Gastrocnemius medialis (tissue), 4 donors: ENCODE data around the gene TMEM117. TPM values are rescaled to one million over a fixed set of nuclear protein-coding genes. Genes with fewer than 3 reads are reported as not detected.

Experiments used
- ATAC-seq, 2 donors: fragments of 150-250 bp; one replicate each; pipeline ENCODE4 v1.9.1; 2016
- DNase-seq, 2 donors: peaks; one replicate each; pipeline ENCODE4 v3.0.0-alpha.2; 2019
- H3K27ac ChIP-seq, 4 donors: fragments of 200-600 bp; sonication (generic); 1 replicate in 1 of 4; 2 replicates in 3 of 4; pipeline ENCODE4 v1.5.1; 2016 to 2018; ENCODE audit warnings: mild to moderate bottlenecking in 2 of 4, moderate library complexity in 1 of 4
- H3K27me3 ChIP-seq, 3 donors: fragments of 200-600 bp; sonication (generic) in 2 of 3; 1 replicate in 1 of 3; 2 replicates in 2 of 3; pipeline versions ENCODE4 v1.5.1 to v1.6.0; 2016 to 2019; ENCODE audit warnings: mild to moderate bottlenecking in 1 of 3, moderate library complexity in 1 of 3
- H3K36me3 ChIP-seq, 2 donors: fragments of 200-600 bp; sonication (generic) in 1 of 2; one replicate each; pipeline ENCODE4 v1.5.1; 2017 to 2018
- H3K4me1 ChIP-seq, 2 donors: fragments of 200-600 bp; sonication (generic) in 1 of 2; one replicate each; pipeline ENCODE4 v1.5.1; 2016 to 2017; ENCODE audit warnings: mild to moderate bottlenecking in 2 of 2
- H3K4me3 ChIP-seq, 4 donors: fragments of 200-600 bp; sonication (generic) in 3 of 4; 1 replicate in 1 of 4; 2 replicates in 3 of 4; pipeline ENCODE4 v1.5.1; 2016 to 2019; ENCODE audit warnings: mild to moderate bottlenecking in 2 of 4
- H3K9me3 ChIP-seq, 3 donors: fragments of 200-600 bp; sonication (generic) in 2 of 3; 1 replicate in 1 of 3; 2 replicates in 2 of 3; pipeline ENCODE4 v1.5.1; 2016 to 2019
- CTCF ChIP-seq, 5 experiments: fragments of 450-650 bp in 3 of 5; fragments of 200-600 bp in 2 of 5; sonication (generic) in 2 of 5; IDR thresholded peaks in 4 of 5; conservative IDR thresholded peaks in 1 of 5; 1 replicate in 4 of 5; 2 replicates in 1 of 5; pipeline ENCODE4 v1.5.1; 2016 to 2019; ENCODE audit warnings: antibody characterized with exemption in 5 of 5, mild to moderate bottlenecking in 3 of 5, moderate library complexity in 3 of 5
- POLR2A ChIP-seq, 2 donors: fragments of 450-650 bp; IDR thresholded peaks; one replicate each; pipeline ENCODE4 v1.6.1; 2017; ENCODE audit warnings: antibody characterized with exemption in 2 of 2, mild to moderate bottlenecking in 2 of 2, moderate library complexity in 2 of 2
- in situ Hi-C, 4 donors: fragments of 200-750 bp; cut with MboI; loops; one replicate each; pipeline versions ENCODE4 v1.15.0 to v1.8.0; 2017; ENCODE audit warnings: low sequenced_read_pairs in 4 of 4
- intact Hi-C: fragments of 100-400 bp; cut with DNase I; formaldehyde crosslinking; loops from one replicate; pipeline ENCODE4 v1.15.1; 2023; ENCODE audit warnings: low total_unique reads
- total RNA-seq, 4 donors: library from RNA; depleted of rRNA; stranded (reverse); fragments of >200 nt; gene quantifications; one replicate each; pipeline versions ENCODE4 v1.1.0 to v1.2.3, GENCODE V29; 2016

TMEM117 gene
- total RNA-seq, 4 donors from 2014 or later, result 3.5 to 19.4 (median 6.1) TPM

- in situ Hi-C loops, result no loop called here
Observed at GRCh38 chr12:44259890-44260289, 424.0 kb downstream of the TMEM117 start.

GRCh38 chr12:44260581-44260980 is 424.7 kb downstream of the TMEM117 start:
- intact Hi-C loops, result no loop called here
- Histone ChIP-seq H3K27me3 (no peaks in the 10 kb centered on the region), H3K27ac (no peak overlapping the region), H3K4me1 (no peaks in the 10 kb centered on the region), H3K36me3 (no peaks in the 10 kb centered on the region), H3K4me3 (no peak overlapping the region), H3K9me3 (no peaks in the 10 kb centered on the region)
- no peak for DNase-seq
- TF ChIP-seq POLR2A (IDR thresholded peaks at IDR 0.05) (no peak), CTCF (IDR thresholded peaks at IDR 0.05 in 4 of 5, conservative IDR thresholded peaks at IDR 0.05 in 1 of 5) (no peak)
- in situ Hi-C loops, result no loop called here
- no peak for ATAC-seq

More at GRCh38 chr12:44259890-44260289, 424.0 kb downstream of the TMEM117 start:
- intact Hi-C loops, result no loop called here
- Histone ChIP-seq H3K9me3 (no peaks in the 10 kb centered on the region), H3K4me3 (no peak overlapping the region), H3K27ac (no peak overlapping the region), H3K27me3 (no peaks in the 10 kb centered on the region), H3K36me3 (no peaks in the 10 kb centered on the region), H3K4me1 (no peaks in the 10 kb centered on the region)
- ATAC-seq, result no peak
- TF ChIP-seq CTCF (IDR thresholded peaks at IDR 0.05 in 4 of 5, conservative IDR thresholded peaks at IDR 0.05 in 1 of 5) (no peak), POLR2A (IDR thresholded peaks at IDR 0.05) (no peak)
- no peak for DNase-seq

- peaks cover 0 to 3% of the 10 kb centered on the region in 2 donors for H3K36me3 ChIP-seq
- no peak overlapping the region for H3K4me3 ChIP-seq
- ATAC-seq, result no peak
- no peaks in the 10 kb centered on the region for H3K27me3 ChIP-seq
- no peak overlapping the region for H3K27ac ChIP-seq
- H3K4me1 ChIP-seq, result no peaks in the 10 kb centered on the region
- no peaks in the 10 kb centered on the region for H3K9me3 ChIP-seq
- intact Hi-C loops (no loop called here), in situ Hi-C loops (no loop called here)
- TF ChIP-seq POLR2A (IDR thresholded peaks at IDR 0.05) (no peak), CTCF (IDR thresholded peaks at IDR 0.05 in 4 of 5, conservative IDR thresholded peaks at IDR 0.05 in 1 of 5) (no peak)
- DNase-seq, result no peak
Observed at GRCh38 chr12:44285321-44285960, 449.6 kb downstream of the TMEM117 start.

- TF ChIP-seq POLR2A (IDR thresholded peaks at IDR 0.05) (no peak), CTCF (IDR thresholded peaks at IDR 0.05 in 4 of 5, conservative IDR thresholded peaks at IDR 0.05 in 1 of 5) (no peak)
- Histone ChIP-seq H3K4me1 (no peaks in the 10 kb centered on the region), H3K4me3 (no peak overlapping the region), H3K36me3 (peaks cover 0 to 3% of the 10 kb centered on the region in 2 donors), H3K9me3 (no peaks in the 10 kb centered on the region), H3K27me3 (no peaks in the 10 kb centered on the region), H3K27ac (no peak overlapping the region)
- in situ Hi-C loops (no loop called here), intact Hi-C loops (no loop called here)
- ATAC-seq, result no peak
- DNase-seq, result no peak
Observed at GRCh38 chr12:44286336-44286735, 450.5 kb downstream of the TMEM117 start.
